Colonic mucosa (tissue), 4 donors: Measurements from ENCODE around the gene OLFM1. TPM values are rescaled to one million over a fixed set of nuclear protein-coding genes. Genes with fewer than 3 reads are reported as not detected.

Source experiments
- DNase-seq: peaks from one replicate; pipeline ENCODE4 v3.0.0-alpha.2; 2020
- H3K27ac ChIP-seq: fragments of 200-600 bp; one replicate; pipeline ENCODE4 v1.8.0; 2021
- H3K27me3 ChIP-seq: fragments of 200-600 bp; one replicate; pipeline ENCODE4 v1.8.0; 2021
- H3K36me3 ChIP-seq: fragments of 200-600 bp; one replicate; pipeline ENCODE4 v1.8.0; 2021
- H3K4me1 ChIP-seq: fragments of 200-600 bp; one replicate; pipeline ENCODE4 v1.8.0; 2021; ENCODE audit warnings: mild to moderate bottlenecking
- H3K4me3 ChIP-seq: fragments of 200-600 bp; one replicate; pipeline ENCODE4 v1.8.0; 2021
- H3K9ac ChIP-seq, 2 donors: one replicate each; pipeline ENCODE4 v1.7.0; 2013; ENCODE audit warnings: control low read depth in 2 of 2, low read depth in 2 of 2, low read length in 2 of 2
- H3K9me3 ChIP-seq: fragments of 200-600 bp; one replicate; pipeline ENCODE4 v1.8.0; 2021
- CTCF ChIP-seq: fragments of 200-600 bp; IDR thresholded peaks from one replicate; pipeline ENCODE4 v1.8.0; 2022; ENCODE audit warnings: antibody characterized with exemption, mild to moderate bottlenecking
- intact Hi-C: fragments of 100-400 bp; cut with DNase I; formaldehyde crosslinking; loops from one replicate; pipeline ENCODE4 v1.14.1; 2022
- total RNA-seq, 2 donors: library from RNA; stranded (reverse); fragmentation: NEBNext Ultra II Directional in 1 of 2; extraction: Animal tissue kit (Norgen Biotek cat#: 25700) in 1 of 2; gene quantifications; one replicate each; pipeline ENCODE4 v1.2.1, GENCODE V29; 2021
- donor health status: healthy.
- donor health status: DM: no; HTN: no; CAD: no.
- donor health status: DM: no; HTN: no; CAD: no.

OLFM1 gene
- total RNA-seq, 2 donors from 2014 or later: 3.8 to 8.9 TPM

- Histone ChIP-seq H3K9ac (no peak overlapping the region), H3K27me3 (peaks cover 20% of the 10 kb centered on the region), H3K9me3 (no peaks in the 10 kb centered on the region), H3K36me3 (no peaks in the 10 kb centered on the region), H3K27ac (no peak overlapping the region), H3K4me1 (peaks cover 12% of the 10 kb centered on the region), H3K4me3 (peak overlapping the region; percentile 14)
- no peak for TF ChIP-seq CTCF
- DNase-seq: no peak
- intact Hi-C loops: loop anchor here (2.0 kb wide), 1 partner anchor 256 kb away; no protein-coding TSS in a partner anchor
Measured at GRCh38 chr9:135086597-135087488, 625 bp upstream of the OLFM1 start.

GRCh38 chr9:135087899-135088347 lies 455 bp downstream of the OLFM1 start:
- Histone ChIP-seq H3K4me1 (peaks cover 12% of the 10 kb centered on the region), H3K27ac (no peak overlapping the region), H3K9me3 (no peaks in the 10 kb centered on the region), H3K27me3 (peaks cover 20% of the 10 kb centered on the region), H3K36me3 (no peaks in the 10 kb centered on the region), H3K9ac (no peak overlapping the region), H3K4me3 (peak overlapping the region; percentile 22)
- intact Hi-C loops: loop anchor here (2.0 kb wide), 1 partner anchor 255 kb away; no protein-coding TSS in a partner anchor
- no peak for DNase-seq
- no peak for TF ChIP-seq CTCF

GRCh38 chr9:135088348-135088978 lies 995 bp downstream of the OLFM1 start:
- peaks cover 12% of the 10 kb centered on the region for H3K4me1 ChIP-seq
- peaks cover 20% of the 10 kb centered on the region for H3K27me3 ChIP-seq
- no peak overlapping the region for H3K9ac ChIP-seq
- DNase-seq: no peak
- TF ChIP-seq CTCF: no peak
- H3K36me3 ChIP-seq: no peaks in the 10 kb centered on the region
- no peaks in the 10 kb centered on the region for H3K9me3 ChIP-seq
- H3K27ac ChIP-seq: no peak overlapping the region
- intact Hi-C loops: no loop called here
- H3K4me3 ChIP-seq: peak overlapping the region; percentile 22

- no peak overlapping the region for H3K9ac ChIP-seq
- no peak for TF ChIP-seq CTCF
- H3K9me3 ChIP-seq: no peaks in the 10 kb centered on the region
- no peaks in the 10 kb centered on the region for H3K36me3 ChIP-seq
- no peak overlapping the region for H3K4me3 ChIP-seq
- DNase-seq: no peak
- peaks cover 12% of the 10 kb centered on the region for H3K4me1 ChIP-seq
- peaks cover 20% of the 10 kb centered on the region for H3K27me3 ChIP-seq
- intact Hi-C loops: no loop called here
- no peak overlapping the region for H3K27ac ChIP-seq
Measured at GRCh38 chr9:135088979-135089847, 1.7 kb downstream of the OLFM1 start.

- Histone ChIP-seq H3K4me1 (peaks cover 12% of the 10 kb centered on the region), H3K9ac (no peak overlapping the region), H3K4me3 (no peak overlapping the region), H3K27me3 (peaks cover 20% of the 10 kb centered on the region), H3K9me3 (no peaks in the 10 kb centered on the region), H3K36me3 (no peaks in the 10 kb centered on the region), H3K27ac (no peak overlapping the region)
- intact Hi-C loops: no loop called here
- no peak for TF ChIP-seq CTCF
- no peak for DNase-seq
Measured at GRCh38 chr9:135090081-135090480, 2.6 kb downstream of the OLFM1 start.
